ENCODE results near the gene LGALS9. TPM values are rescaled to one million over a fixed set of nuclear protein-coding genes. Genes with fewer than 3 reads are reported as not detected.
"Not testable (repeated sequence)": the region's sequence is repeated elsewhere in the genome, so short reads cannot be mapped to it uniquely, and the experiment has no call there.

The LGALS9 gene
- total and polyA plus RNA-seq, 2 donors (not counting 3 experiments of a cell fraction or from before 2014, with no cell fraction given) = 52.4 to 65.2 TPM

DNA sequence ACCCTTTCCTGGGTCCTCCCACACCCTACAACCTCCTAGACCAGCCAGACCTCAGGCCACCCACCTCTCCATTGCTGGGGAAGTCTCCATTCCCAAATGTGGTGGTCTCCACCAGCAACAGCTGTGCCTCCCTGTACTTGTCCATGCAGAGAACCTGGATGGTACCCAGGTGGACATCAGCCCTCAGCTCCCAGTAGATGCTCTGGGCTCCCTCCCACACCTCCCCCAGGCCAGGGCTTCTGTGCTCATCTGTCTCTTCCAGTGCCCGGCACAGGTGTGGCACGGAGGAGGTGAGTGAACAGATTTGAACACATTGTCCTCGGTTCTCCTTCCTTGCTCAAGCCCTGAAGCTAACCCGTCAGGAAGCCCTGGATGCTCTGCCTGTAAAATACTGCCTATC, 34.6 kb downstream of the LGALS9 start:
- dilution Hi-C loops (cut with MboI; ENCODE audit: extremely low pct_ligation_motif_present, low sequenced_read_pairs) (no loop called here), intact Hi-C loops (cut with micrococcal nuclease) (no loop called here)
- no peak for FAIRE-seq

GRCh38 chr17:27666270-27666669, 35.3 kb downstream of the LGALS9 start:
- dilution Hi-C loops (cut with MboI; ENCODE audit: extremely low pct_ligation_motif_present, low sequenced_read_pairs); intact Hi-C loops (cut with micrococcal nuclease): not testable (repeated sequence)

More for the DNA sequence above, 34.6 kb downstream of the LGALS9 start:
- Histone ChIP-seq H4K20me1 (replicated peaks; ENCODE audit: control insufficient read depth, extremely low read depth, insufficient read depth, low read length) (no peaks in the 10 kb centered on the region), H3K4me3 (replicated peaks in 1 of 3; ENCODE audit: insufficient read depth in 1 of 3, low read depth in 1 of 3, low read length in 3 of 3) (no peak overlapping the region), H3K36me3 (ENCODE audit: control insufficient read depth in 2 of 2, extremely low read depth in 1 of 2, insufficient read depth in 2 of 2, low read length in 2 of 2) (no peaks in the 10 kb centered on the region), H3K9me3 (replicated peaks; ENCODE audit: control insufficient read depth, insufficient read depth, low read length) (no peaks in the 10 kb centered on the region), H3K79me2 (ENCODE audit: control insufficient read depth, insufficient read depth, low read length) (no peaks in the 10 kb centered on the region), H3K9me1 (replicated peaks; ENCODE audit: control insufficient read depth, extremely low read depth, insufficient read depth, low read length) (no peaks in the 10 kb centered on the region), H3K4me1 (ENCODE audit: control insufficient read depth, extremely low read depth, insufficient read depth, low read length) (no peaks in the 10 kb centered on the region), H3K27ac (ENCODE audit: insufficient read depth, low read depth, low read length) (no peak overlapping the region), H3K27me3 (ENCODE audit: control insufficient read depth in 2 of 2, insufficient read depth in 2 of 2, low read length in 2 of 2) (no peaks in the 10 kb centered on the region), H2AFZ (ENCODE audit: low read depth, low read length) (no peak overlapping the region), H3K4me2 (ENCODE audit: insufficient read depth, low read length) (no peak overlapping the region), H3K9ac (replicated peaks; ENCODE audit: extremely low read depth, insufficient read depth, low read length) (no peak overlapping the region)
- no TSS peak for BruUV-seq (replicated peaks)
- no peak for TF ChIP-seq POLR2AphosphoS5 (IDR thresholded peaks at IDR 0.05; ENCODE audit: insufficient read depth, low read depth, low read length)
- no peak for TF ChIP-seq FOS (IDR thresholded peaks at IDR 0.05; ENCODE audit: borderline replicate concordance, insufficient read depth, low read length)
- no peak for DNase-seq (ENCODE audit: low read depth, low spot score)
- POLR2A ChIA-PET = no interaction called here
- CTCF ChIA-PET = interaction anchor here (1.3 kb wide), 1 partner anchor 94 kb away, joined by 3 read pairs; no protein-coding TSS in a partner anchor

More at GRCh38 chr17:27666270-27666669, 35.3 kb downstream of the LGALS9 start:
- H3K27ac ChIP-seq (ENCODE audit: insufficient read depth, low read depth, low read length); H3K4me3 ChIP-seq (replicated peaks in 1 of 3; ENCODE audit: insufficient read depth in 1 of 3, low read depth in 1 of 3, low read length in 3 of 3); H2AFZ ChIP-seq (ENCODE audit: low read depth, low read length); H3K4me2 ChIP-seq (ENCODE audit: insufficient read depth, low read length); H3K4me1 ChIP-seq (ENCODE audit: control insufficient read depth, extremely low read depth, insufficient read depth, low read length); H4K20me1 ChIP-seq (replicated peaks; ENCODE audit: control insufficient read depth, extremely low read depth, insufficient read depth, low read length); H3K9ac ChIP-seq (replicated peaks; ENCODE audit: extremely low read depth, insufficient read depth, low read length); H3K79me2 ChIP-seq (ENCODE audit: control insufficient read depth, insufficient read depth, low read length); H3K36me3 ChIP-seq (ENCODE audit: control insufficient read depth in 2 of 2, extremely low read depth in 1 of 2, insufficient read depth in 2 of 2, low read length in 2 of 2); H3K27me3 ChIP-seq (ENCODE audit: control insufficient read depth in 2 of 2, insufficient read depth in 2 of 2, low read length in 2 of 2); H3K9me3 ChIP-seq (replicated peaks; ENCODE audit: control insufficient read depth, insufficient read depth, low read length); BruUV-seq (replicated peaks); H3K9me1 ChIP-seq (replicated peaks; ENCODE audit: control insufficient read depth, extremely low read depth, insufficient read depth, low read length); DNase-seq (ENCODE audit: low read depth, low spot score); POLR2A ChIA-PET; FAIRE-seq: not testable (repeated sequence)
- CTCF ChIA-PET = interaction anchor here (0.6 to 1.3 kb wide), 2 partner anchors 40 to 94 kb away, joined by 3 read pairs; no protein-coding TSS in a partner anchor

Data from endothelial cell of umbilical vein (primary cell).